Superior temporal gyrus (tissue), 1 donor: ENCODE measurements around the gene TTC22.
A peak's percentile ranks its signal among the peaks of the same experiment; 100 is the strongest.

Experiments used
- DNase-seq: peaks from one replicate; pipeline ENCODE4 v3.0.0-alpha.2; 2016; ENCODE audit errors: extremely low spot score

TTC22 gene

DNA sequence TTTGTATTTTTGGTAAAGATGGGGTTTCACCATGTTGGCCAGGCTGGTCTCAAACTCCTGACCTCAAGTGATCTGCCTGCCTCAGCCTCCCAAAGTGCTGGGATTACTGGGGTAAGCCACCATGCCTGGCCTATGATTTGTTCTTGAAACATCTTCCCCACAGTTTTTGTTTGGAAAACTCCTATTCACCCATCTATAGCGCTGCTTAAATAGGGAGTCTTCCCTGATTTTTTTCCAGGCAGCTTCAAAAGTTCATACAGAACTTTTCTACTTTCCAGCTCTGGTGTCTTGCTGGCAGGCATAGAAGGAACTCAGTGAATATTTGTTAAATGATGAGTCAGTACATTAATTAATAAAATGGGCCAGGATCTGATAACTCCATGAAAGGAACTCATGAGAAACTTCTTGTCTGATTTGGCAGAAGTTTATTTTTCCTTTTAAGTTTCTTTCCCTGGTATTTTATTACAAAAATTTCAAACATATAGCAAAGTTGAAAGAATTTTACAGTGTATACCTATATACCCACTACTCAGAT, 33.0 kb upstream of the TTC22 start:
- no peak for DNase-seq

DNA sequence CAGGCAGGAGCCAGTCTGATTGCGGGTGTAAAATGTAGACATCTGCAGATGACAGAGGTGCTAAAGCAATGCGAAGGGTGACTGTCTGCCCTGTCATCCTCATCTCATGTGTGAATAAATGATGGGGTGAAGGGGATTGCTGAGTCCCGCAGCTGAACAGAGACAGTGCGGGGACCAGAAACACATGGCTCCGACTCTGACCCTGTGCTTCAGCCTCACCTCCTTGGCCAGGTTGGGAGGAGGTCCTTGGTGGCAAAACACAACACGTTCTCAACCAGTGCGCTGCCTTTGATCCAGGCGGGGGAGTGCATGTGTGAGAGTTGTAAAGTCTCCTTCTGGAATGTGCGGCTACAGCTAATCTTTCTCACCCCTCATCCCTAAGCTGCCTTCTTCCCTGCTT, 32.0 kb upstream of the TTC22 start:
- no peak for DNase-seq

DNA sequence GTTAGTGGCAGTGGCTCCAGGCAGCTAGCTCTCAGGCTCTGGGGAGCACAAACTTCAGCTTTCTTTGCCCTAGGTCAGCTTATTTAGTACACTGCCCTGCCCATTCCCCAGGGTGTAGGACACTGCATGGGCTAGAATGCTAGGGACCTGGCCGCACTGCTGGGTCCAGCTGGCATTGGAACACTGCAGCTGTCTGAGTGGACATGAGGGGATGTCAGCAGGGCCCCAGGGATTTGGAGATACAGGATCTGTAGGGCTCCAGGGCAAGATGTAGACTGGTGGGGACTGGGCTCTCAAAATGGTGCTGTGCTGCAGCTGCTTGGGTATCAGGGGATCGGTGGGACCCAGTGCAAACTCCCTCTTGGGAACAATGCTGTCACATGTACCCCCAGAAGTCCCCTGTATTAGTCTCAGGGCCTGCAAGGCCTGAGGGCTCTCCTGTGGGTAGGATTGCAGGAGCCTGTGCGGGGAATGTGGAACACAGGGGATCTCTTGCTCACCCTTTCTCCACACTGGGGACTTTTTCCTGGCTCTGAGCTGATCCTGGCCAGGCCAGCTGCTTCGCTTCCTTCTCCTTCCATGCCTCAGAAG, 25.2 kb upstream of the TTC22 start:
- DNase-seq, result no peak

DNA sequence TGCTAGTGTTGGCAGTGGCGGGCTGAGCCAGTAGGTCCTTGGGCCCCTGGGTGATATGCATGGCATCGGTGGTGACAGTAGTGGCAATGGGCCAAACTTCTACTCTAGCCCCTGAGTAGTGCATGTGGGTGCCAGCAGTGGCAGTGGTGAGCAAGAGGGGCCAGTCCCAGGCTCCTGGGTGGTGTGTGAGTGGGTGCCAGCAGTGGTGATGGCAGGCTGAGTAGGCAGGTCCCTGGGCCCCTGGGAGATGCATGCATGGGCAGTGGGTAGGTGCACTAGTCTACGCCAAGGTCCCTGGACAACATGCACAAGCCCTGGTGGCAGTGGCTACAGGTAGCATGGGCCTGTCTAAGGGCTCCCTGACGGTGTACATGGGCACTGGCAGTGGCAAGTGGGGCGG, 24.6 kb upstream of the TTC22 start:
- DNase-seq, result no peak

DNA sequence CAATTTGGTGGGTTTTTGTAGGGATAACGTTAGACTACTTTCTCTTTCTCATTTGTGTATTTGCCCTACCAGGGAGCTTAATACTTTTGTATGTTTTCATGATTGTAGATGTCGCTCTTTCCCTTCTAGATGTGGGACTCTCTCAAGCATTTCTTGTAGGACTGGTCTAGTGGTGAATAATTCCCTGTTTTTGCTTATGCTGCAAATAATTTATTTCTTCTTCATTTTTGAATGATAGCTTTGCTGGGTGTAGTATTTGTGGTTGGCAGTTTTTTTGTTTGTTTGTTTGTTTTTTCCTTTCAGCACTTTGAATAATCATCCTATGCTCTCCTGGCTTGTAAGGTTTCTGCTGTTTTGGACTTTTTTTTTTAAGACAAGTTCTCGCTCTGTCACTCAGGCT, 22.5 kb upstream of the TTC22 start:
- DNase-seq, result no peak

DNA sequence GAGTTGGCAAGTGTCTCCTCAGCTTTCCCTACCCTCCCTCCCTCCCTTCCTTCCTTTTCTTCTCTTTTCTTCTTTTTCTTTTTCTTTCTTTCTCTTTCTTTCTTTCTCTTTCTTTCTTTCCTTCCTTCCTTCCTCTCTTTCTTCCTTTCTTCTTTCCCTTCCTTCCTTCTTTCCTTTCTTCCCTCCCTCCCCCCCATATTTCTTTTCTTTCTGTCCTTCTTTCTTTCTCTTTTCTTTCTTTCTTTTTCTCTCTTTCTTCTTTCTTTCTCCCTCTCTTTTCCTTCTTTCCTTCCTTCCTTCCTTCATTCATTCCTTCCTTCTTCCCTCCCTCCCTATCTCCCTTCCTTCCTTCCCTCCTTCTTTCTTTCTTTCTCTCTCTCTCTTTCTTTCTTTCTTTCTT, 18.6 kb upstream of the TTC22 start:
- DNase-seq, result no peak

DNA sequence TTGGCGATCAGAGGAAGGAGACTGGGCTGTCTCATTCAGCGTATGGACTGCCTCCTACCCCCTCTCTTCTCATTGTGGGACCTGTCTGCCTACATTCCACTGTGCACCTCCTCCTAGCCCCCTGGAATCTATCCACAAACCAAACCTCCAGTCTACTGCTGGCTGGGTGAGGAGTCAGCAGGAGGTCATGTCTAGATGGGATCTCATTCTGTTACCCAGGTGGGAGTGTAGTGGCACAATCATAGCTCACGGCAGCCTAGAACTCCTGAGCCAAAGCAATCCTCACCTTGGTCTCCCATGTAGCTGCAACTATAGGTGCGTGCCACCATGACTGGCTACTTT, 18.0 kb upstream of the TTC22 start:
- DNase-seq, result no peak

DNA sequence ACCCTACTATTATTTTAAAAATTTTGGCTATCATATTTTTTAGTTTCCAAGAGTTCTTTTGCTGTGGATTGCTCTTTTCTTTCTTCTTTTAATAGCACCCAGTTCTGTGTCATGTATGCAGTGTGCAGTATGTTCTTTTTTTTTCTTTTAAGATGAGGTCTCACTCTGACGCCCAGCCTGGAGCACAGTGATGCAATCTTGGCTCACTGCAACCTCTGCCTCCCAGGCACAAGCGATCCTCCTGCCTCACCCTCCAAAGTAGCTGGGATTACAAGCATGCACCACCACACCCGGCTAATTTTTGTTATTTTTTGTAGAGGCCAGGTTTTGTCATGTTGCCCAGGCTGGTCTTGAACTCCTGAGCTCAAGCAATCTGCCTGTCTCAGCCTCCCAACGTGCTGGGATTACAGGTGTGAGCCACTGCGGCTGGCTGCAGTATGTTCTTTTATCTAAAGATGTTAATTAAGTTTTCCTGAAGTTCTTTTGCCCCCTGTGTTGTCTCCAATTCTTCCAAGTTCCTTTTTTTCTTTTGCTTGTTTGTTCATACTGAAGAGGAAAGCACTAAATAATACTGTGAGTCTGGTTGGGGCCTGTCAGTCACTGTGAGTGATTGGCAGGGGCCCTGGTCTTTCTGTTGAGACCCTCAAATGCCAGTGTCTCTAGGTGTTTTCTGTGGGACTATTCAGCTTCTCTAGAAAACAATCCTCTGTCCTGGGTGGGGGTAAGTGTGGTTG, 17.5 kb upstream of the TTC22 start:
- no peak for DNase-seq

DNA sequence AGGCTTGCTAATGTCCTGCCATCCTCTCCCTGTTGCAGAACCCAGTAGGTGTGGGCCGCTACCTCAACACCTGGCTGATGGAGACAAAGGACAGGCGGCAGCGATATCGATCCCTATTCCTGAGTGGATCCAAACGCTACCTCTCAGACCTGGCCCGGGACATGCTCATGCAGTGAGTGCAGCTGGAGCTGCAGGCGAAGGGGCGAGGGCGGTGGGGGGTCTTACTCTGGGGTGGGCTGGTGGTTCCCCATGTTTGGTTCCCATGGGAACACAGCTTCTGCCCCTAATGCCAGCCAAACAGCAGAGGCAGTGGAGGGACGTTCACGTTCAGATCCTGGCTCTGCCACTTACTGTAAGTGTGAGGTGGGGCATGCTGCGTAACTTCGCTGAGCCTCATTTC, 15.8 kb upstream of the TTC22 start:
- DNase-seq, result no peak

DNA sequence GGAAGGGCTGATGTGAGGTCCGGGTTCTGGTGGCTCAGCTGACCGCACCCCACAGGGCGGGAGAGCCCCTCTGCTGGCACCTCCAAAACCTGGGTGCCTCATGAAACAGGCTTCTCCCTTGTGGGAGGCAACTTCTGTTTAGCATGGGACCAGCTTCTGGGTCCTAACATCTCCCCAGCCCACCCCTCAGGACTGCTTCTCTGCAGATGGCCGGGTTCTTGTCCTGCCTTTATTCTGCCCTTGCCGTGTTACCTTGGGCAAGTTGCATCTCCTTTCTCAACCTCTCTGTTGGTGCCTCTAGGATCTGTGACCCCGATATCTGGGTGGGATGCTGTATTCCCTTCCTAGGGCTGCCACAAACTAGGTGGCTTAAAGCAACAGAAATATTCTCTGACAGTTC, 15.0 kb upstream of the TTC22 start:
- no peak for DNase-seq

DNA sequence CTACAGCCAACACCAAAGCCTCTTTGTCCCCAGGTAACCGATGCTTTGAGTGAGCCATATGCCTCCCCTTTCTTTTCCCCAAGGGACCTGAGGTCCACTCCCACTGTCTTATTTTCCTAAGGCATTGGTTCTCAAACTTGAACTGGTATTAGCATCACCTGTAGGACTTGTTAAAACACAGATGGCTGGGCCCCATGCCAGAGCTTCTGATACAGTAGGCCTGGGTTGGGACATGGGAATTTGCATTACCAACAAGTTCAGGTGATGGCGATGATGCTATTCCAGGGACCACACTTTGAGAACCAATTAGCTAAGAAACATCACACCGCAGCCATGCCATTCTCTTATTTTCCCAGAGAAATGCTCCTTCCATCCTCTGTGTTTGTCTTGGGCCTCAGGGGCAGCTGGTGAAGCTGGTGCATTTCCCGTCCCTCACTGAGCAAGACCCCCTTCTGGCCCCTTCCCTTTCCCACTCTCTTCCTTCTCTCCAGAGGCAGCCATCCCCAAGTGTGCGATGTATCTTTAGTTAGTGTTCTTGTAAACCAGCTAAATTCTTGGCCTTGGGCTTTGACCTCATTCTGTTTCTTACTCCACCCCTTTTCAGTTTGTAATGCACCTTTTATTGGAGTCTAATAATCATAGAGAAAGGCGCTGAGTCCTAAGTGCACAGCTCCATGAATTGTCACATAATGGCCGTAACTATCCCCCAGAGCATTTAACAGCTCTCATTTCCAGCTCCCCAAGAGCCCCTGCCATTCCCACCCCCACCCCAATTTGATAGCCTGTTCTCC, 14.2 kb upstream of the TTC22 start:
- DNase-seq, result no peak

DNA sequence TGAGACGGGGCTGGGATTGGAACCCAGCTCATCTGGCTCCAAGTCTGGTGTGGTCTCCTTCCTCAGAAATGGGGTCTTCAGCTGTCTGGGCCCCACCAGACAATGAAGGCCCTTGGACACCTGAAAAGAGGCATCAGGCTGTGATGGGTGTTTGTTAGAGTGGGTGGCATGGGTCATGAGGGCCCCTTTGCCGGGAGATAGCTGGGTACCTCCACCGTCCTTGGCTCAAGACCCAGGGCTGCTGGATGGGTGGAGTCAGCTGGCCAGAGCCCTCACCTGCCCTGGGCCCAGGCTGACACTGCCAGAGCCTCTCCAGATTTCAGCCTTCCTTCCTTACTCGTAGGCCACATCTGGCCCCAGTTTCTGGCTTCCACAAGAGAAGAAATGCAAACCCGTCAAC, 13.4 kb upstream of the TTC22 start:
- no peak for DNase-seq

DNA sequence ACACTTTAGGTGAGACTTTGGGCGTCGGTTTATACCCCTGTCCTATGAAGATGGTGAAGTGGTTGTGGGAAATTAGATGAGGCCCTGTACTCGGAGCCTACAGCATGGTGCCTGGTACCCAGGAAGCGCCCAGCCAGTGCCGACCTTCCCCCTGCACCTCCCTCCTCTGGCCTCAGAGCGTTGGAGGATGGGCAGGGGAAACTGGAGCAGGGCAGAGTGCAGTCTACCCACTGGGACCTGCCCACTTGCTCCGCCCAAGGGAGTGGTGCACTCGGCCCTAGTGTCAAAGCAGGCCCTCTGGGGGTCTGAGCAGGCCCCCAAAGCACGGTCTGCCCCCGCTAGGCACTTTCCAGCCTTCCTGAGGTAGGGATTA, 13.0 kb upstream of the TTC22 start:
- no peak for DNase-seq

DNA sequence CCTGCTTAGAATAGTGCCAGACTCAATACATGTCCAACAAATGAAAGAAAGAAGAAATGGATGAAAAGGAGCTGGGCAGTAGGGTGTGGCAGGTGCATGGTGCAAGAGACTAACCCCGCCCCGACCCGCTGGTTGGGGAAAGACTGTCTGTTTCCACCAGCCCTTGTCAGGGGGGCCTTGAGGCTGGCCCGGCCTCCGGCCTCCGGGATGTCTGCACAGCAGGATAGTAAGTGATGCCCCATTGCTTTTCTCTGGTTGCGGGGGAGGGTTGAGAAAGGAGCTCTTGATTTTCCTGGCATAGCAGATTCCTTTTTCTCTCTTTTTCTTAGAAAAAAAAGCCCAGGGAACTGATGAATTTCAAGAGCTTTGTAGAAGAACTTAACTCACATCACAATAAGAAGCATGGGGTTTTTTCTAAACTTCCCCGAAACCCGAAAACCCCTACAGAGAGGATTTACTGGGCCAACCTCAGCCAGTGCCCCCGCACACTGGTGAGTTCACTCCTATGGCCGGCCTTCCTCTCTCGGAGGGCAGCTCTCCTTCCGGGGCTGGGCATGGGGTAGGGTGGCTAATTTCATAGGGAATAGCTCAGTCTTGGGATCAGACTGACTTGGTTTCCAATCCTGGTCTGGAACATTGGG, 12.5 kb upstream of the TTC22 start:
- DNase-seq, result no peak

DNA sequence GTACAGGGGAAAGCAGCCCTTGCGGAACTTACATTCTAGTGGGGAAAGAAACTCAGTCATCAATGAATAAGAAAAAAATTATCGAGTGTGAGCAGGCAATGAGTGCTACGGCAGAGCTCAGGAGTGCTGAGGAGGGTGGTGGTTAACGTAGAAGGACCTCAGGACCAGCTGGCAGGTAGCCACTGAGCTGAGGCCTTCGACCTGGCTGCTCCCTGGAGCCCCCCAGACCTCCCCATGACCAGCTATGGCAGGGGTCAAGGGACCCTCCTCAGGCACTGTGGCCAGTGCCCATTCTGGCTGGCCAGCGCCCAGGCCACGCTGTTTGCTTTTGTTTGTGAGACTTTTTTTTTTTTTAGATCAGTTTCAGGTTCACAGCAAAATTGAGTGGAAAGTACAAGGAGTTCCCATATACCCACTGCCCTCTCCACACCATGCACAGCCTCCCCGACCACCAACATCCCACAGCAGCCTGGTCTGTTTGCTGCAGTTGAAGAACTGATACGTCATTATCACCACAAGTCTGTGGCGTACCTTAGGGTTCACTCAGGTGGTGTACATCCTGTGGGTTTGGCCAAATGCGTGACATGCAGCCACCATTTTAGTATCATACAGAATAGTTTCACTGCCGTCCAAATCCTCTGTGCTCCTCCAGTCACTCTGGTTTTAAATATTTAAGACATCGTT, 11.8 kb upstream of the TTC22 start:
- DNase-seq, result no peak

DNA sequence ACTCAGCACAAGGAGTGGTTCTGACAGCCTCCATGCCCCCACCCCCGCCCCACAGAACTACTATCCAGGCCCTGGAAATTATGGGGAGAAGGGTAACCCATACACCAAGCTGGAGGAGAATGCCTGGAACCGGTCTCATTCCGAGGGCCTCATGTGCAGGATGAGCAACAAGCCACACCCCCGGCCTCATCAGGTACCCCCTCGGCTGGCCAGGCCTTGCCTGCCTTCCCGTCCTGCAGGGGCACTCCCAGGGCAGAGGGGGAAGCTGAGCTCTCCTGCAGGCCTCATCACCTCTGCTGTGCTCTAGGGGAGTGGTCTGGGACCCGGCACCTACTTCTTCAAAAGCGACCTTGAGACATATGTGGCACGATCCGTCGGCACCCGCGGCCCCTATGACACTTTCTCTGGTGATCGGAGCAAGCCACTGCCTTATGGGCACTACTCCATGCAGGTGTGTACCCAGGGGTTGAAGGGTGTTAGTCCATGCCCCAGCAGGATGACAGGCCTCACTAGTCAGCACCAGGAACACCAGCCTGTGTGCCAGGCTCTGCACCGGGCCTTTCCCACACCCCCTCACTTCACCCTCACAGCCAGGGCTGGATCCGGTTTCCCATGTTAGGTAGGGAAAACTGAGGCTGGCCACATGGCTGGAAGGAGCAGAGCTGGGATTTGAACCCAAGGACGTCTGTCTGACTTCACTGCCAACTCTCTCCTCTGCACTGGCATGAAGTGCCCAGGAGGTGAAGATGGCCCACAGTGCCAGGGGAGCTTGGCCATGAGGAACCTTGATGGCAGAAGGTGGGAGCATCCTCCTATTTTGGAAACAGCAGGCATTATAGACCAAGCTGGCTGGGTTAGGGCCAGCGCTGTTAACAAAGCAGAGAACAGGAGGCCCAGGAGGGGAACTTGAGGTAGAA, 10.9 kb upstream of the TTC22 start:
- DNase-seq, result no peak

DNA sequence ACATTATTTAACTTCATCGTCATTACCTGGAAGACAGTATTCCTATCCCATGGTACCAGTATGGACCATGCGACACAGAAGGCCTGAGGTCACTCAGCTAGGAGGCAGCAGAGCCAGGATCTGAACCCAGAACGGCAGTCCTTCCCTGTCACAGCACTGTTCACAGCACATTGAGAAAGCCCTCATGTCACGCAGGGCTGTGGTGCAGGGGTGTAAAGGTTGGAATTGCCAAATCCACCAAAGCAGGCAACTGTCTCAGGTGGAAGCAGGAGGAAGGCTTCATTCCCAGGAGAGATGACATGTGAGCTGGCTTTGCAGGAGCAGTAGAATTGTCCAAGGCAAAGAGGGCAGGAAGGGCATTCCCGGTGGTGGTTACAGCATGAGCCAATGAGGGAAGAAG, 9.9 kb upstream of the TTC22 start:
- DNase-seq, result no peak

DNA sequence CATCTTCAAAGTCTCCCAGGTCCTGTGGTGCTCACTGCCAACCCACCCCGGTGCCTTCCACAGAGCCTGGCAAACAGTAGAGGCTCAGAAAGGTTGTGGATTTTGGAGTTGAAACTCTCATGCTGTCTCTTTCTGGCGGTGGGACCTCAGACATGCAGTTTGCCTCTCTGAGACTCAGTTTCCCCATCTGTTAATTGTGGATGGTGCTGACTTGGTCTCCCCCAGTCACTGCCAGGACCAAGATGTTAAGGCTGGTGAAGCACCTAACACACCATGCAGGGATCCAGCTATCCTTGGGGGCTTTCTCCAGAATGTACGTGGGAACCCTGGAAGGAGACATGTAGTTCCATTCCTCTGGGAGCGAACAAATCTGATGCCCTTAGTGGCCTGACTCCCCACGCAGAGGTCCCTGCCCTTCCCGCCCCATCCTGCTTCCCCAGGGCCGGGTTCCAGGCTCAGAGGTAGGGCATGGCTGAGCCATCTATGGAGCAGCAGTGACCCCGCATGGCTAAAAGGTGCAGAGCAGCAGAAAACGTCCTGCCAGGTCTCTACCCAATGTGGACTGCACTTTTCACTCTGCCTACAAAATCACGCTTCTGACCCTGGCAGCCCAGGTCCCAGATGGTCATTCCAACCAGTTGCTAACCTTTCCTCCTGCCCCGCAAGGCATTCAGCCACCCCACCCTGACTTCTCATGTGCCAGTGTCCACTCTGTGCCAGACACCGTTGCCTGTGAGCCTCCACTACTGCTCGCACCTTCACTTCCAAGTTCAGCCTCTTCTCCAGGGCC, 9.2 kb upstream of the TTC22 start:
- DNase-seq, result peak; percentile 77

DNA sequence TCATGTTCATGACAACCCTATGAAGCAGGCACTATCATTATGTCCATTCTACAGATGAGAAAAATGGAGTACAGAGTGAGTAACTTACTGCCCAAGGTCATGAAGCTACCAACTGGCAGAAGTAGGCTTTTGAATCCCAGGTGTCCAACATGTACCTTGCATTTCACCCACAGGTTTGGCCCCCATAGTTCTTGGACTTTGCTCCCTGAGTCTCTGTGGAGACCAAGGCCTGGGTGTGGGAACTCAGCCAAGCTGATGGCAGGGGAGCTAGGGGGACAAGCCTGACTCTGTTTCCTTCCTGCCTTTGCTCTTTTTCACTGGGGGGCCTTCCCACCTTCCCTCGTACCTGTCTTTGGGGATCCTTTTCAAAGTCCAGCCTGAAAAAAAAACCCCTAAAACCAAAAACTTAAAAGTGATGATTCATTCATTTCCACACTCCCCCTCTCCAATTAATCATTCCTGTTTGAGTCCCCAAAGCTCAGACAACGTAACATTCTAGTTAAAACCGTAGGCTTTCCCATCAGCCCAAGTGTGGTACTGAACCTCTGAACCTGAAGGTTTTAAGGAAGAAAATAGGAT, 8.5 kb upstream of the TTC22 start:
- DNase-seq, result no peak
